ENCODE data around the gene PLPPR1. TPM values are rescaled to one million over a fixed set of nuclear protein-coding genes. Genes with fewer than 3 reads are reported as not detected.

Gene PLPPR1
- total RNA-seq, 1 donor, result not detected

DNA sequence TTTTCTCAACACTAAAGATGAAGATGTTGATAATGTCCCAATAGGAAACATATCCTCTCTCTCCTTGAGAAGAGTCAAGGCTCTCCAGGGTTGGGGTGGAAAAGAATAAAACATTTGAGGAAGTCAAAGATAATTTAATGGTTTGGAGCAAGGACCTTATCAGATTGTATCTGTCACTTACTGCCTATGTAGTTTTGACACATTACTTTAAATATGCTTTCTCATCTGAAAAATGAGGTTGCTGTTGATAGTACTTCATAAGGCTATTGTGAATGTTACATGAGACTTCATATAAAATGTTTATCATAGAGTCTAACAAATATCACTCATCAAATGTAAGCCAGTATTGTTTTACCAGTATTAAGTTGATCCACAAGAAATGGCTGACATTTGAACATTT is 307.6 kb downstream of the PLPPR1 start:
- H3K4me3 ChIP-seq (ENCODE audit: low read length), result no peak overlapping the region
- no peaks in the 10 kb centered on the region for H3K9me3 ChIP-seq (ENCODE audit: low read depth, low read length)
- H3K4me1 ChIP-seq (ENCODE audit: insufficient read depth, low read length), result no peaks in the 10 kb centered on the region
- no peaks in the 10 kb centered on the region for H3K27me3 ChIP-seq (ENCODE audit: insufficient read depth, low read length)

DNA sequence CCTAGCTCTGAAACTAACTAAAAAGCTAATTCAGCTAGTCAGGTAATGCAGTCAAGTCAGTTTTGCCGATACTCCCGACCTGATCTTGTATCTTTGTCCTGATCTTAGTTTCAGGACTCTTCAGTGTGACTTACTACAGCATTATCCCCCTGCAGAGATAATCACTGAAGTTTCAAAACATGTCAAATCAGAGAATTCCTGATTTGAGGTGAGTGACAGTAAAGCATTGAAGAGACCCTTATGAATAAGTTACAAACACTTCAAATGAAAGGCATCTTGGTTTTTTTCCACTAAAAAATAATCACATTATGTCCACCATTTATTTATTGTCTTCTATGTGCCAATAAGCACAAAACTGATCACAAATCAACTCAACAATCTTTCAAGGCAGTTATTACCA is 308.7 kb downstream of the PLPPR1 start:
- no peaks in the 10 kb centered on the region for H3K4me1 ChIP-seq (ENCODE audit: insufficient read depth, low read length)
- H3K9me3 ChIP-seq (ENCODE audit: low read depth, low read length), result no peaks in the 10 kb centered on the region
- no peak overlapping the region for H3K4me3 ChIP-seq (ENCODE audit: low read length)
- no peaks in the 10 kb centered on the region for H3K27me3 ChIP-seq (ENCODE audit: insufficient read depth, low read length)

- H3K9me3 ChIP-seq (ENCODE audit: low read depth, low read length), result no peaks in the 10 kb centered on the region
- no peaks in the 10 kb centered on the region for H3K27me3 ChIP-seq (ENCODE audit: insufficient read depth, low read length)
- no peak overlapping the region for H3K4me3 ChIP-seq (ENCODE audit: low read length)
- H3K4me1 ChIP-seq (ENCODE audit: insufficient read depth, low read length), result no peaks in the 10 kb centered on the region
Measured at GRCh38 chr9:101341958-101342357, 313.4 kb downstream of the PLPPR1 start.

DNA sequence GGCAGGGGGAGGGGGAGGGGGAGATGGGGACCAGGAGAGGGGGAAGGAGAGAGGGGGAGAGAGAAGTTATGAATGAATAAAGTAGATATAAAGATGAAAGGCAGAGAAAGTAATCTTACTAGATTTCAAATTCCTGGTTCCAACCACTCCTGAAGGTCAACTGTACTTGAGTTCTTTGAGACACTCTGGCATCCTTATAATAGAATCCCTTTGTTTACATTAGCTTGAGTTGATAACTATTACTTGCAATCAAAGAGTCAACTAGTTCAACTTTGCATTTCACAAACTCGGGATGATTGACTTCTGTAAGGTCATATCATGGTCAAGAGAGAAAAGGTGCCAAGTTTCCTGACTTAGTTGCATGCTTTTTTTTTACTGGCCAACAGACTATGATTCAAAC is 314.1 kb downstream of the PLPPR1 start:
- Histone ChIP-seq H3K27me3 (ENCODE audit: insufficient read depth, low read length) (no peaks in the 10 kb centered on the region), H3K4me1 (ENCODE audit: insufficient read depth, low read length) (no peaks in the 10 kb centered on the region), H3K4me3 (ENCODE audit: low read length) (no peak overlapping the region), H3K9me3 (ENCODE audit: low read depth, low read length) (no peaks in the 10 kb centered on the region)

- H3K4me3 ChIP-seq (ENCODE audit: low read length), result no peak overlapping the region
- no peaks in the 10 kb centered on the region for H3K4me1 ChIP-seq (ENCODE audit: insufficient read depth, low read length)
Measured at GRCh38 chr9:101350285-101350684, 321.8 kb downstream of the PLPPR1 start.

GRCh38 chr9:101352892-101353463 is 324.5 kb downstream of the PLPPR1 start:
- H3K4me3 ChIP-seq (ENCODE audit: low read length), result no peak overlapping the region
- no peaks in the 10 kb centered on the region for H3K27me3 ChIP-seq (ENCODE audit: insufficient read depth, low read length)
- H3K9me3 ChIP-seq (ENCODE audit: low read depth, low read length), result no peaks in the 10 kb centered on the region
- H3K4me1 ChIP-seq (ENCODE audit: insufficient read depth, low read length), result no peaks in the 10 kb centered on the region

More at GRCh38 chr9:101350285-101350684, 321.8 kb downstream of the PLPPR1 start:
- Histone ChIP-seq H3K9me3 (ENCODE audit: low read depth, low read length) (no peaks in the 10 kb centered on the region), H3K27me3 (ENCODE audit: insufficient read depth, low read length) (no peaks in the 10 kb centered on the region)

GRCh38 chr9:101353683-101354082 is 325.2 kb downstream of the PLPPR1 start:
- no peak overlapping the region for H3K4me3 ChIP-seq (ENCODE audit: low read length)
- no peaks in the 10 kb centered on the region for H3K4me1 ChIP-seq (ENCODE audit: insufficient read depth, low read length)
- H3K27me3 ChIP-seq (ENCODE audit: insufficient read depth, low read length), result no peaks in the 10 kb centered on the region
- no peaks in the 10 kb centered on the region for H3K9me3 ChIP-seq (ENCODE audit: low read depth, low read length)

- Histone ChIP-seq H3K4me1 (ENCODE audit: insufficient read depth, low read length) (no peaks in the 10 kb centered on the region), H3K4me3 (ENCODE audit: low read length) (no peak overlapping the region), H3K9me3 (ENCODE audit: low read depth, low read length) (no peaks in the 10 kb centered on the region), H3K27me3 (ENCODE audit: insufficient read depth, low read length) (no peaks in the 10 kb centered on the region)
Measured at GRCh38 chr9:101354143-101354764, 325.7 kb downstream of the PLPPR1 start.

- H3K27me3 ChIP-seq (ENCODE audit: insufficient read depth, low read length), result no peaks in the 10 kb centered on the region
- H3K4me3 ChIP-seq (ENCODE audit: low read length), result no peak overlapping the region
- no peaks in the 10 kb centered on the region for H3K9me3 ChIP-seq (ENCODE audit: low read depth, low read length)
- H3K4me1 ChIP-seq (ENCODE audit: insufficient read depth, low read length), result no peaks in the 10 kb centered on the region
Measured at GRCh38 chr9:101354765-101355708, 326.5 kb downstream of the PLPPR1 start.

- Histone ChIP-seq H3K9me3 (ENCODE audit: low read depth, low read length) (no peaks in the 10 kb centered on the region), H3K27me3 (ENCODE audit: insufficient read depth, low read length) (peaks cover 2% of the 10 kb centered on the region), H3K4me1 (ENCODE audit: insufficient read depth, low read length) (no peaks in the 10 kb centered on the region), H3K4me3 (ENCODE audit: low read length) (no peak overlapping the region)
Measured at GRCh38 chr9:101356619-101357018, 328.1 kb downstream of the PLPPR1 start.

- Histone ChIP-seq H3K9me3 (ENCODE audit: low read depth, low read length) (no peaks in the 10 kb centered on the region), H3K27me3 (ENCODE audit: insufficient read depth, low read length) (peaks cover 2% of the 10 kb centered on the region), H3K4me3 (ENCODE audit: low read length) (no peak overlapping the region), H3K4me1 (ENCODE audit: insufficient read depth, low read length) (no peaks in the 10 kb centered on the region)
Measured at GRCh38 chr9:101359679-101360078, 331.2 kb downstream of the PLPPR1 start.

DNA sequence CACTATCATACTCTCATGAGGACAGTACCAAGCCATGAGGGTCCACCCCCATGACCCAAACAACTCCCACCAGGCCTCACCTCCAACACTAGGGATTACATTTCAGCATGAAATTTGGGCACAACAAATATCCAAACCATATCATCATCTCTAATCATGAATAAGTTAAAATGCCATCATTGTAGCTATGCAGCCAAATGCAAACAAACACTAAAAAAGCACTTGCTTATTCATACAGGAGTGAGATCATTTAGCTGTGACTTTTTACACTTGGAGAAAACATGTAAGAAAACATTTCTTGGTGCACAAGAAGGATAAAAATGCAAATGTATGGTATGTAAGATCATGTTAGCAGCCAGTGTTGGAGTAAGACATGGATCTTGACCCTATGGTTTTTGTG is 332.1 kb downstream of the PLPPR1 start:
- Histone ChIP-seq H3K9me3 (ENCODE audit: low read depth, low read length) (no peaks in the 10 kb centered on the region), H3K27me3 (ENCODE audit: insufficient read depth, low read length) (peaks cover 2% of the 10 kb centered on the region), H3K4me1 (ENCODE audit: insufficient read depth, low read length) (no peaks in the 10 kb centered on the region), H3K4me3 (ENCODE audit: low read length) (no peak overlapping the region)

GRCh38 chr9:101362450-101362849 is 333.9 kb downstream of the PLPPR1 start:
- no peaks in the 10 kb centered on the region for H3K4me1 ChIP-seq (ENCODE audit: insufficient read depth, low read length)
- H3K9me3 ChIP-seq (ENCODE audit: low read depth, low read length), result no peaks in the 10 kb centered on the region
- H3K27me3 ChIP-seq (ENCODE audit: insufficient read depth, low read length), result peaks cover 2% of the 10 kb centered on the region
- H3K4me3 ChIP-seq (ENCODE audit: low read length), result no peak overlapping the region

- H3K4me1 ChIP-seq (ENCODE audit: insufficient read depth, low read length), result no peaks in the 10 kb centered on the region
- no peaks in the 10 kb centered on the region for H3K9me3 ChIP-seq (ENCODE audit: low read depth, low read length)
- peaks cover 2% of the 10 kb centered on the region for H3K27me3 ChIP-seq (ENCODE audit: insufficient read depth, low read length)
- H3K4me3 ChIP-seq (ENCODE audit: low read length), result no peak overlapping the region
Measured at GRCh38 chr9:101365181-101365580, 336.7 kb downstream of the PLPPR1 start.

DNA sequence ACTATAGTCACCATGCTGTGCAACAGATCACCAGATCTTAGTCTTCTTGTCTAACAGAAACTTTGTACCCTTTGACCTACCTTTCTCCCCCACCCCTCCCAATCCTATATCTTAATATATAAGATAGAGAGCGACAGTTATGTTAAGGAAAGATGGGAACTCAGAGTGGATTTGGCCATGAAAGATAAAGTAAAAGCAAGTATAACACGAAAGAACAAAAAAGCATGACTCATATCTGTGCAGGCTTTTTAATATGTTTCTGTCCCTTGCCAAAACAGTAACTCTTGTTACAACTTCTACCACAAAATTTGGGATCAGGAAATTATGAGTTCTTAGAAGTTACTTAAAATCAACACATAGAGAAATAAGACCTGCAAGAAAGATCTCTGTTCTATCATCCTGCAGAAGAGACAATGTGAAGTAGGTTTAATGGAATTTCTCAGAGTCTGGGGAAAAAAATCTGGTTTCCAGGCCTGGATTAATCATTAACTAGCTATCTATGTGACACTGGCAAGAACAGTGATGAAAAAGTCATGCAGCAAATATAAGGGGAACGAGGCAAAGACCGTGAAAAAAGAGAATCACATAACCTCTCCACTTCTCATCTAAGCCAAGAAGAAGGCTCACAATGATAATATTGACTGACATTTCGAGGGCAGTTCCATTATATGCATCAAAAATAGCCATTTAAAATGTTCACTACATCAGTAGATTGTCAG is 337.7 kb downstream of the PLPPR1 start:
- H3K4me3 ChIP-seq (ENCODE audit: low read length), result no peak overlapping the region

More for the DNA sequence above, 337.7 kb downstream of the PLPPR1 start:
- H3K27me3 ChIP-seq (ENCODE audit: insufficient read depth, low read length), result no peaks in the 10 kb centered on the region
- H3K9me3 ChIP-seq (ENCODE audit: low read depth, low read length), result no peaks in the 10 kb centered on the region
- H3K4me1 ChIP-seq (ENCODE audit: insufficient read depth, low read length), result no peaks in the 10 kb centered on the region

All from mononuclear cell (primary cell).